Spinal cord (tissue), 10 donors: ENCODE results near the gene ETDA. TPM values are rescaled to one million over a fixed set of nuclear protein-coding genes. Genes with fewer than 3 reads are reported as not detected.

ENCODE experiments used
- DNase-seq, 6 donors: peaks; one replicate each; pipeline versions ENCODE4 v3.0.0 to v3.0.0-alpha.2; 2013 to 2015; ENCODE audit warnings: low spot score in 6 of 6, low read depth in 4 of 6
- H3K27ac ChIP-seq: one replicate; pipeline ENCODE4 v1.5.1; 2013; ENCODE audit warnings: low read depth, low read length, control low read depth
- H3K27me3 ChIP-seq: one replicate; pipeline ENCODE4 v1.6.1; 2013; ENCODE audit warnings: low read length; ENCODE audit not compliant: control insufficient read depth, insufficient read depth
- H3K36me3 ChIP-seq: one replicate; pipeline ENCODE4 v1.6.1; 2013; ENCODE audit warnings: low read length; ENCODE audit not compliant: control insufficient read depth, insufficient read depth
- H3K4me1 ChIP-seq: one replicate; pipeline ENCODE4 v1.6.1; 2013; ENCODE audit warnings: low read length; ENCODE audit not compliant: control insufficient read depth, insufficient read depth
- H3K4me3 ChIP-seq: one replicate; pipeline ENCODE4 v1.5.1; 2013; ENCODE audit warnings: low read depth, low read length, control low read depth
- H3K9me3 ChIP-seq: one replicate; pipeline ENCODE4 v1.6.1; 2013; ENCODE audit warnings: low read length; ENCODE audit not compliant: control insufficient read depth, insufficient read depth
- WGBS: methylation state at CpG from one replicate; pipeline ENCODE4 v1.1.5; 2013; ENCODE audit warnings: missing lambda C conversion rate; ENCODE audit not compliant: insufficient coverage; 5-methylcytosine and 5-hydroxymethylcytosine counted together
- polyA plus RNA-seq, 2 donors: library from polyadenylated mRNA; unstranded; fragments of 120-200 nt; gene quantifications; one replicate each; pipeline ENCODE4 v1.2.1, GENCODE V29; 2013; ENCODE audit not compliant: insufficient read length in 2 of 2
- total RNA-seq, 2 donors: library from RNA; depleted of rRNA in 1 of 2; stranded (reverse); fragments of 120-200 nt in 1 of 2; fragments of >200 nt in 1 of 2; gene quantifications; one replicate each; pipeline versions ENCODE4 v1.2.3 to v1.2.4, GENCODE V29; 2013 to 2014
- donor health status: healthy.

The ETDA gene
- total and polyA plus RNA-seq, 4 donors = not detected

DNA sequence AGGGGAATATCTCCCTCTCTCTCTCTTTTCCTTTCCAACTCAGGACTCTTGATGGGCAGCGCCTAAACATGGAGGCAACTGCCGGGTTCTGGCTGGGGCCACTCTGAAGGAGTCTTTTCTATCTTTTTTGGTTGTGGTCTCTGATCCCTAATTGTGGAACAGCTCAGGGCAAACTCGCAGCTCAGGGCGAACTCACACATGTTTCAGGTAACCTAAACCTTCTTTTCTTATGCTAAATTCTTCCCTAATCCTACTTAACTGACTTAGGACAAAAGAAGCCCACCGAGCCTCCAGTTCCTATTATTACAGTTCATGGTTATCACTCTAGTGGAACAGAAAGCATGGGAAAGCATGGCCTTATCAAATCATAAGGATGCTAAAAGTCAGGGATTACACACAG, 21.3 kb downstream of the ETDA start:
- Histone ChIP-seq H3K4me3 (no peak overlapping the region), H3K9me3 (peaks cover 2% of the 10 kb centered on the region), H3K36me3 (no peaks in the 10 kb centered on the region), H3K27me3 (no peaks in the 10 kb centered on the region), H3K27ac (no peak overlapping the region), H3K4me1 (no peaks in the 10 kb centered on the region)
- 79% methylated on average over 4 of the region's 5 CpGs for WGBS
- DNase-seq = no peak

DNA sequence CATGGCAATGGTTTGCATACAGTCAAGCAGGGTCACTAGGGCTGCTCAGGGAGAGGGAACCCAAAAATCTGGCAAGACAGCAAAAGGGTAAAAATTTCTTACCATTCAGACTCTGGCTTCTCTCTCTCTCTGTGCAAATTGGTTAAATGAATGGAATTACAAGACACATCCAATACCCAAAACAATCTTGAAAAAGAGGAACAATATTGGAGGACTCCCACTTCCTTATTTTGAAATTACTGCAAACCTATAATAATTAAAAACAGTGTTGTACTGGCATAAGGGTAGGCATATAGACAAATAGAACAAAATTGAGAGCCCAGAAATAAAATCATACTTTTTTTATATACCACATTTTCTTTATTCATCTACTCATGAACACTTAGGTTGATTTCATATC, 24.1 kb downstream of the ETDA start:
- no peak for DNase-seq
- H3K27ac ChIP-seq = no peak overlapping the region
- H3K4me3 ChIP-seq = no peak overlapping the region
- H3K4me1 ChIP-seq = no peaks in the 10 kb centered on the region
- no peaks in the 10 kb centered on the region for H3K27me3 ChIP-seq
- H3K9me3 ChIP-seq = no peaks in the 10 kb centered on the region
- H3K36me3 ChIP-seq = no peaks in the 10 kb centered on the region

DNA sequence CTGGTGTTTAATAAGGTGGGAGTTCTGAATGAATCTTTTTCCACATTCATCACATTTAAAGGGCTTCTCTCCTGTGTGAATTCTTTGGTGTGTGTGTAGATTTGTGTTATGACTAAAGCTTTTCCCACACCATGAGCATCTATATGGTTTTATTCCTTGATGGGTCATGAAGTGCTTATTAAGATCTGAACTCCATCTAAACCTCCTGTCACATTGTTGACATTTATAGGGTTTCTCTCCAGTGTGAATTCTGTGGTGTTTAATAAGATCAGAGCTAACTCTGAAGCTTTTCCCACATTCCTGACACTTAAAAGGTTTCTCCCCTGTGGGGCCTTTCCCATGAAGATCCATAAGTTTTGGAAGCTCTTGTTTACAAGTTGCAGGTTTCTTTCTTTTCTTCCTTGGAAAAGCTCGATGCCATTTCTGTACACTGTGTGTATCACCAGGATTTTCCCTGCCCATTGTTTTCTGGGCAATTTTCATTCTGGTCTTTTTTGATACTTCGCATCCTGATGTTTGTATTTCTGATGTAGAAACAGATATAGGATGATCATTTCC, 35.5 kb downstream of the ETDA start:
- H3K4me3 ChIP-seq = no peak overlapping the region
- peaks cover 7% of the 10 kb centered on the region for H3K9me3 ChIP-seq
- no peaks in the 10 kb centered on the region for H3K36me3 ChIP-seq

DNA sequence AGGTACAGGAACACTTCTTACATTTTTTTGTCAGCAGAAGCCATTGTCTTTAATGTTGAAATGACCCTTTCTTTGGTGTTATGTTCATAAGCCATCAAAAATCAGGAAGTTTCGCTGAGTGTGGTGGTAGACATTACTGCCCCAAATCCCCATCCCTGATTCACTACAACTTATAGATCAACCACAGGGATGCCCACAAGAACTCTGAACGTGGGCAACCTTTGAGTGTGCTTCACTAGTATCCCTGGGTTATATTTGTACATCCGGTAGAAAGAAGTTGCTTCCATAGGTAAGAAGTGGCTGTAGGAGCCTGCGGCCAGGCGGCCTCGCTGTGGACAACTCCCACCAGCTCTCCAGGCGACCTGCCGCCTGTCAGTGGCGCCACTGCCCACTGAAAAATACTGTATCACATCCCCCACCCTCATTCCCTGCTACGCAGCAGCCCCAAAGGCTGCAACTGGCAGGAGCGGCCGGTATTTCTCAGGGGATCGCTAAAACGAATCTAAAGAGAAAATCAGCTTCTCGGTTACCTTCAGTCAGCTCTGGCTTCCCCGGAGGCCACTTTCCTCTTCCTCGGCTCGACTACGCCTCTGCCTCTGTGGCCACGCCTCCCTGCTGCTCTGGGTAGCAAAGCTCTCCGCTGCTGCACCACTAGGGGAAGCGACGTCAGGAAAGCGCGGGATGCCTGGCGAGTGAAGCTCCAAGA, 43.5 kb downstream of the ETDA start:
- Histone ChIP-seq H3K4me3 (peak overlapping the region; percentile 40), H3K27me3 (no peaks in the 10 kb centered on the region), H3K27ac (no peak overlapping the region), H3K9me3 (no peaks in the 10 kb centered on the region), H3K4me1 (peaks cover 8% of the 10 kb centered on the region), H3K36me3 (no peaks in the 10 kb centered on the region)
- peak; percentile 13 to 83 (median 26) for DNase-seq
- 23% methylated on average over 23 of the region's 26 CpGs for WGBS

More for the DNA sequence above, 35.5 kb downstream of the ETDA start:
- Histone ChIP-seq H3K27me3 (no peaks in the 10 kb centered on the region), H3K4me1 (no peaks in the 10 kb centered on the region), H3K27ac (no peak overlapping the region)
- no CpG with 5 or more reads among the region's 2 CpGs for WGBS
- no peak for DNase-seq

DNA sequence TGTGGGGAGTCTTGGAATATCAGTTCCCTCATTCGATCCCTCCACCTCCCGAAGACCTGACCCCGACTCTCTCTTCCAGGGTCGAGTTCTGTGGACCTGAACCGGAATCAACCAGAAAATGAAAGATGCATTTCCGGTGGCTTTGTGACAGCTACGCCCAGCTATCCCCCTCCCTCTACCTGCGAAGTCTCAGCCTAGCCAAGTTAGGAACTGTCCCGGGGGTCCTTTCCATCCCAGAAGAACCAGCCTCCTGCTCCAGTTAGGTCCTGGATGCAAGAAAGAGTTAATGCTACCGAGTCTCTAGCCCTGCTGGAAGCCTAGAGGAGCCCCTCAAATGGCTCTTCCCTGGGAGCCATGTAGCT, 44.1 kb downstream of the ETDA start:
- Histone ChIP-seq H3K27ac (no peak overlapping the region), H3K4me3 (peak overlapping the region; percentile 40), H3K9me3 (no peaks in the 10 kb centered on the region), H3K36me3 (no peaks in the 10 kb centered on the region), H3K4me1 (peaks cover 8% of the 10 kb centered on the region), H3K27me3 (no peaks in the 10 kb centered on the region)
- 28% methylated on average over 7 of the region's 10 CpGs for WGBS
- DNase-seq = peak in 2 of 6 donors; percentile 1 to 5

GRCh38 chrX:135302269-135302873, 50.5 kb downstream of the ETDA start:
- no peak overlapping the region for H3K4me3 ChIP-seq
- no peaks in the 10 kb centered on the region for H3K36me3 ChIP-seq
- H3K4me1 ChIP-seq = no peaks in the 10 kb centered on the region
- H3K27ac ChIP-seq = no peak overlapping the region
- no peaks in the 10 kb centered on the region for H3K9me3 ChIP-seq
- WGBS = 20% methylated on average over 1 of the region's 5 CpGs
- no peak for DNase-seq
- no peaks in the 10 kb centered on the region for H3K27me3 ChIP-seq

Other genes with a start within 250 kb of the ETDA start
- gene RTL8B, start 229.5 kb upstream of the ETDA start, total RNA-seq = 1 to 10 TPM; 4.7 to 8.2 TPM
- 10 to 100 TPM; 16.5 to 17.7 TPM for gene RTL8B, start 229.5 kb upstream of the ETDA start, polyA plus RNA-seq
- 100 to 1,000 TPM in 1 of 2 donors, 10 to 100 TPM in 1; 36.2 to 109 TPM for gene RTL8C, start 219.7 kb upstream of the ETDA start, total RNA-seq
- gene RTL8C, start 219.7 kb upstream of the ETDA start, polyA plus RNA-seq = 100 to 1,000 TPM; 300 to 325 TPM
- 10 to 100 TPM in 1 of 2 donors, 1 to 10 TPM in 1; 5.6 to 13.6 TPM for gene RTL8A, start 199.9 kb upstream of the ETDA start, total RNA-seq
- gene RTL8A, start 199.9 kb upstream of the ETDA start, polyA plus RNA-seq = 100 to 1,000 TPM; 100 to 108 TPM
- gene SMIM10L2B, start 153.3 kb upstream of the ETDA start, total RNA-seq = 10 to 100 TPM; 12.2 to 13.5 TPM
- gene SMIM10L2B, start 153.3 kb upstream of the ETDA start, polyA plus RNA-seq = 10 to 100 TPM; 33.1 to 34.2 TPM
- not detected for gene ETDB, start 131.5 kb upstream of the ETDA start, total RNA-seq
- gene ETDB, start 131.5 kb upstream of the ETDA start, polyA plus RNA-seq = under 1 TPM in 1 of 2 donors, not detected in 1; 0.63 TPM
- gene CT55, start 80.7 kb upstream of the ETDA start, total RNA-seq = under 1 TPM; 0.10 to 0.17 TPM
- gene CT55, start 80.7 kb upstream of the ETDA start, polyA plus RNA-seq = under 1 TPM; 0.12 to 0.78 TPM
- not detected for gene ETDC, start 57.4 kb downstream of the ETDA start, total RNA-seq
- gene ETDC, start 57.4 kb downstream of the ETDA start, polyA plus RNA-seq = not detected
- gene ZNF75D, start 92.0 kb downstream of the ETDA start, total RNA-seq = 10 to 100 TPM; 13.6 to 14.8 TPM
- gene ZNF75D, start 92.0 kb downstream of the ETDA start, polyA plus RNA-seq = 10 to 100 TPM; 11.9 TPM
- gene ZNF449, start 92.7 kb downstream of the ETDA start, total RNA-seq = 10 to 100 TPM; 17.0 to 19.1 TPM
- gene ZNF449, start 92.7 kb downstream of the ETDA start, polyA plus RNA-seq = 10 to 100 TPM in 1 of 2 donors, 1 to 10 TPM in 1; 9.2 to 11.6 TPM
- 10 to 100 TPM; 11.0 to 14.4 TPM for gene SMIM10L2A, start 169.9 kb downstream of the ETDA start, total RNA-seq
- gene SMIM10L2A, start 169.9 kb downstream of the ETDA start, polyA plus RNA-seq = 10 to 100 TPM; 41.6 to 47.0 TPM